B cell (primary cell): ENCODE results near the gene REM2. TPM values are rescaled to one million over a fixed set of nuclear protein-coding genes. Genes with fewer than 3 reads are reported as not detected.

Experiments
- ATAC-seq: fragments of 200-7000 bp; cut with Tn5 transposase; one replicate; pipeline ENCODE4 v1.10.0; 2021; ENCODE audit warnings: low read depth, mild to moderate bottlenecking, moderate number of reproducible peaks, moderate library complexity
- CTCF ChIA-PET: fragments of 350-600 bp; sonication (Branson Sonifier 250); formaldehyde crosslinking; loops from one replicate; lab custom pipeline; 2021; ENCODE audit warnings: antibody characterized with exemption, inconsistent platforms; lab: Charles Lee
- POLR2A ChIA-PET: fragments of 350-600 bp; sonication (Branson Sonifier 250); formaldehyde crosslinking; loops from one replicate; lab custom pipeline; 2021; ENCODE audit warnings: antibody characterized with exemption; lab: Charles Lee
- DNase-seq: peaks from one replicate; pipeline ENCODE4 v3.0.0; 2013
- H2AFZ ChIP-seq: 2 replicates; pipeline ENCODE4 v1.6.1; 2012; ENCODE audit warnings: mild to moderate bottlenecking, low read depth, low read length; ENCODE audit not compliant: insufficient read depth, poor library complexity, severe bottlenecking
- H3K27ac ChIP-seq, 2 donors: 1 replicate in 1 of 2; 2 replicates in 1 of 2; pipeline ENCODE4 v1.5.1; 2012 to 2013; ENCODE audit warnings: low read length in 2 of 2, mild to moderate bottlenecking in 2 of 2, moderate library complexity in 1 of 2
- H3K27me3 ChIP-seq, 4 experiments: fragments of 200-600 bp in 1 of 4; sonication (generic) in 1 of 4; replicated peaks in 1 of 4; 1 replicate in 2 of 4; 2 replicates in 2 of 4; pipeline versions ENCODE4 v1.6.1 to v1.7.0; 2013 to 2016; ENCODE audit warnings: low read length in 3 of 4, mild to moderate bottlenecking in 2 of 4, mixed read lengths in 1 of 4, moderate library complexity in 1 of 4; ENCODE audit not compliant: insufficient read depth in 4 of 4, control insufficient read depth in 3 of 4; ENCODE audit errors: control extremely low read depth in 1 of 4
- H3K36me3 ChIP-seq, 2 experiments: replicated peaks in 1 of 2; 1 replicate in 1 of 2; 2 replicates in 1 of 2; pipeline versions ENCODE4 v1.6.1 to v1.7.1; 2013; ENCODE audit warnings: low read length in 1 of 2; ENCODE audit not compliant: insufficient read depth in 2 of 2, control insufficient read depth in 1 of 2; ENCODE audit errors: control extremely low read depth in 1 of 2, extremely low read depth in 1 of 2
- H3K4me1 ChIP-seq, 2 donors: fragments of 200-600 bp in 1 of 2; sonication (generic) in 1 of 2; 1 replicate in 1 of 2; 2 replicates in 1 of 2; pipeline versions ENCODE4 v1.5.1 to v1.6.1; 2013 to 2017; ENCODE audit warnings: low read length in 2 of 2; ENCODE audit not compliant: control insufficient read depth in 2 of 2, insufficient read depth in 2 of 2
- H3K4me2 ChIP-seq: replicated peaks from 2 replicates; pipeline ENCODE3; 2012; ENCODE audit warnings: mild to moderate bottlenecking, low read depth, low read length; ENCODE audit not compliant: poor library complexity, severe bottlenecking
- H3K4me3 ChIP-seq, 5 experiments: fragments of 200-600 bp in 1 of 5; sonication (generic) in 1 of 5; 1 replicate in 3 of 5; 2 replicates in 2 of 5; pipeline versions ENCODE4 v1.5.1 to v1.7.0; 2011 to 2016; ENCODE audit warnings: low read length in 4 of 5, mild to moderate bottlenecking in 4 of 5, low read depth in 2 of 5, control low read depth in 1 of 5, moderate library complexity in 1 of 5; ENCODE audit not compliant: insufficient read depth in 1 of 5; ENCODE audit errors: control extremely low read depth in 1 of 5, extremely low read depth in 1 of 5
- H3K79me2 ChIP-seq: fragments of 200-600 bp; sonication (generic); one replicate; pipeline ENCODE4 v1.6.0; 2016; ENCODE audit warnings: low read length; ENCODE audit not compliant: control insufficient read depth, insufficient read depth
- H3K9ac ChIP-seq: fragments of 200-600 bp; sonication (generic); 2 replicates; pipeline ENCODE4 v1.6.1; 2017; ENCODE audit warnings: mild to moderate bottlenecking, low read length, moderate library complexity
- H3K9me3 ChIP-seq, 3 donors: one replicate each; pipeline versions ENCODE4 v1.6.1 to v1.7.1; 2013; ENCODE audit warnings: low read length in 2 of 3; ENCODE audit not compliant: control insufficient read depth in 2 of 3, insufficient read depth in 1 of 3; ENCODE audit errors: control extremely low read depth in 1 of 3
- H4K20me1 ChIP-seq: 2 replicates; pipeline ENCODE4 v1.6.0; 2012; ENCODE audit warnings: mild to moderate bottlenecking, low read length; ENCODE audit not compliant: insufficient read depth, control insufficient read depth, poor library complexity, severe bottlenecking
- H3K27ac Mint-ChIP-seq: one replicate; pipeline ENCODE4 v1.8.0; 2021; ENCODE audit warnings: mixed read lengths
- H3K27me3 Mint-ChIP-seq: one replicate; pipeline ENCODE4 v1.8.0; 2021; ENCODE audit warnings: mixed read lengths
- H3K4me1 Mint-ChIP-seq: one replicate; pipeline ENCODE4 v1.8.0; 2021; ENCODE audit warnings: mixed read lengths
- H3K4me3 Mint-ChIP-seq: one replicate; pipeline ENCODE4 v1.8.0; 2021; ENCODE audit warnings: mixed read lengths
- H3K9me3 Mint-ChIP-seq: one replicate; pipeline ENCODE4 v1.8.0; 2022; ENCODE audit warnings: mixed read lengths; ENCODE audit not compliant: insufficient read depth
- EZH2 ChIP-seq: IDR thresholded peaks from 2 replicates; pipeline ENCODE4 v1.6.1; 2012; ENCODE audit warnings: borderline replicate concordance, low read depth, mild to moderate bottlenecking, moderate library complexity, low read length; ENCODE audit not compliant: insufficient read depth, poor library complexity, severe bottlenecking
- WGBS: methylation state at CpG from one replicate; pipeline ENCODE4 v1.1.5; 2013; ENCODE audit warnings: missing lambda C conversion rate; ENCODE audit not compliant: insufficient coverage; 5-methylcytosine and 5-hydroxymethylcytosine counted together
- intact Hi-C: fragments of 100-400 bp; cut with micrococcal nuclease; formaldehyde crosslinking; loops from one replicate; pipeline ENCODE4 v1.10.0; 2022
- polyA plus RNA-seq: library from polyadenylated mRNA; depleted of rRNA; stranded (reverse); fragments of >200 nt; gene quantifications from 2 replicates; pipeline ENCODE4 v1.2.3, GENCODE V29; 2012
- total RNA-seq, 2 donors: library from RNA; stranded (reverse); fragments of 120-200 nt in 1 of 2; gene quantifications; 1 replicate in 1 of 2; 2 replicates in 1 of 2; pipeline versions ENCODE4 v1.2.3 to v1.2.4, GENCODE V29; 2013 to 2022
- TF ChIP-seq, protein P1 (sequence below): fragments of 200-600 bp; IDR thresholded peaks from one replicate; pipeline ENCODE4 v1.8.0; 2022; ENCODE audit warnings: antibody characterized with exemption, mild to moderate bottlenecking

REM2 gene
- total and polyA plus RNA-seq, 2 donors (not counting 1 experiment from before 2014, with no cell fraction given), result 5.6 to 12.9 TPM

DNA sequence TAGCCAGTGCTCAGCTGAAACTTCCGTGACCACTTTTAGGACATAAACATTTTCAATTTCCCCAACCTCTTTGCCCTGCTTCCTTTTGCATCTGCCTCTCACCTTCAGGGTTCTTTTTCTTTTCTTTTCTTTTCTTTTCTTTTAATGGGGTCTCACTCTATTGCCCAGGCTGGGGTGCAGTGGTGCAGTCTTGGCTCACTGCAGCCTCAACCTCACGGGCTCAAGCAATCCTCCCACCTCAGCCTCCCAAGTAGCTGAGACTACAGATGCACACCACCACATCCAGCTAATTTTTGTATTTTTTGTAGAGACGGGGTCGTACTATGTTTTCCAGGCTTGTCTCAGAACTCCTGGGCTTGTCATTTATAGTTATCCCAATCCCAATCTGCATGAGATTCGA, 16.1 kb upstream of the REM2 start:
- Histone ChIP-seq H3K79me2 (peaks cover 7% of the 10 kb centered on the region), H3K9me3 (no peaks in the 10 kb centered on the region), H3K27me3 (no peaks in the 10 kb centered on the region), H3K4me2 (no peak overlapping the region), H3K27ac (no peak overlapping the region), H3K9ac (no peak overlapping the region), H4K20me1 (no peaks in the 10 kb centered on the region), H3K36me3 (no peaks in the 10 kb centered on the region), H3K4me1 (peaks cover 11 to 19% of the 10 kb centered on the region in 2 donors), H2AFZ (no peak overlapping the region), H3K4me3 (no peak overlapping the region)
- ChIA-PET CTCF (interaction anchor here (0.7 to 2.0 kb wide), 4 partner anchors 10 to 33 kb away, joined by 3 to 7 read pairs (median 6); no protein-coding TSS in a partner anchor), POLR2A (interaction anchor here (0.9 kb wide), 1 partner anchor 63 kb away, joined by 3 read pairs; the partner anchor contains the start of gene PRMT5)
- Mint-ChIP-seq H3K27ac (no peak overlapping the region), H3K9me3 (no peaks in the 10 kb centered on the region), H3K4me1 (peaks cover 10% of the 10 kb centered on the region), H3K27me3 (no peaks in the 10 kb centered on the region), H3K4me3 (no peak overlapping the region)
- DNase-seq (no peak), ATAC-seq (no peak)
- TF ChIP-seq EZH2, result no peak
- TF ChIP-seq, protein P1, sequence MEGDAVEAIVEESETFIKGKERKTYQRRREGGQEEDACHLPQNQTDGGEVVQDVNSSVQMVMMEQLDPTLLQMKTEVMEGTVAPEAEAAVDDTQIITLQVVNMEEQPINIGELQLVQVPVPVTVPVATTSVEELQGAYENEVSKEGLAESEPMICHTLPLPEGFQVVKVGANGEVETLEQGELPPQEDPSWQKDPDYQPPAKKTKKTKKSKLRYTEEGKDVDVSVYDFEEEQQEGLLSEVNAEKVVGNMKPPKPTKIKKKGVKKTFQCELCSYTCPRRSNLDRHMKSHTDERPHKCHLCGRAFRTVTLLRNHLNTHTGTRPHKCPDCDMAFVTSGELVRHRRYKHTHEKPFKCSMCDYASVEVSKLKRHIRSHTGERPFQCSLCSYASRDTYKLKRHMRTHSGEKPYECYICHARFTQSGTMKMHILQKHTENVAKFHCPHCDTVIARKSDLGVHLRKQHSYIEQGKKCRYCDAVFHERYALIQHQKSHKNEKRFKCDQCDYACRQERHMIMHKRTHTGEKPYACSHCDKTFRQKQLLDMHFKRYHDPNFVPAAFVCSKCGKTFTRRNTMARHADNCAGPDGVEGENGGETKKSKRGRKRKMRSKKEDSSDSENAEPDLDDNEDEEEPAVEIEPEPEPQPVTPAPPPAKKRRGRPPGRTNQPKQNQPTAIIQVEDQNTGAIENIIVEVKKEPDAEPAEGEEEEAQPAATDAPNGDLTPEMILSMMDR, result no peak
- WGBS, result 100% methylated on average over 2 of the region's 5 CpGs
- intact Hi-C loops, result no loop called here

DNA sequence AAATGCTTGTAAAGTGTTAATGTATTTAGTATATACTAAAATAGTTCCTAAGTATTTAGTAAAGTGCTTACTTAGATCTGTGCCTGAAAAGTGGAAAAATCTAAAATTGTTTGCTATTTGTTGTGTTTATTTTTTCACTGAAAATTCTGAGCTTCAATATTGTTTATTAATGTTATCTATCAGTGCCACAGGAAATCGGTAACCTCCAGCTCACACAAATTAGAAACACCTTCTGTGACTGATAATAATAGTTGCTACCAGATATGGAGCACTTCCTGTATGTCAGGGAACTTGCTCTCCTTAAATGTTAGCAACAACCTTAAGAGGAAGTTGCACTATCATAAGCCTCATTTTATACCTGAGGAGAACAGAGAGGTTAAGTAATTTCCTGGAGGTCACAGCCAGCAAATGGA, 12.2 kb upstream of the REM2 start:
- Histone ChIP-seq H2AFZ (peak overlapping the region; percentile 76), H3K9ac (peak overlapping the region; percentile 96), H3K4me2 (peak overlapping the region; percentile 85), H4K20me1 (peaks cover 25% of the 10 kb centered on the region), H3K9me3 (no peaks in the 10 kb centered on the region), H3K36me3 (peaks cover 2 to 29% of the 10 kb centered on the region in 2 experiments), H3K4me1 (peaks cover 19 to 35% of the 10 kb centered on the region in 2 donors), H3K27ac (peak overlapping the region; percentile 84 to 88), H3K4me3 (peak overlapping the region; percentile 83 to 97 (median 92)), H3K79me2 (peaks cover 39% of the 10 kb centered on the region), H3K27me3 (no peaks in the 10 kb centered on the region)
- POLR2A ChIA-PET, result interaction anchor here (0.6 to 4.6 kb wide), 8 partner anchors 12 to 117 kb away, joined by 3 to 61 read pairs (median 4); partner anchors contain the start of genes OXA1L and REM2
- Mint-ChIP-seq H3K4me3 (peak overlapping the region; percentile 96), H3K27me3 (no peaks in the 10 kb centered on the region), H3K27ac (peak overlapping the region; percentile 98), H3K9me3 (no peaks in the 10 kb centered on the region), H3K4me1 (peaks cover 29% of the 10 kb centered on the region)
- no peak for TF ChIP-seq EZH2
- intact Hi-C loops, result loop anchor here (1.0 to 5.0 kb wide), 7 partner anchors 17 to 315 kb away; partner anchors contain the start of genes AJUBA, DAD1 and RBM23
- ATAC-seq (peak; percentile 26), DNase-seq (no peak)
- WGBS, result no CpG with 5 or more reads among the region's 1 CpG
- CTCF ChIA-PET, result interaction anchor here (0.8 to 7.9 kb wide), 17 partner anchors 9 to 301 kb away, joined by 3 to 111 read pairs (median 5); partner anchors contain the start of genes PRMT5, RBM23 and REM2
